AG09319 (cell line): ENCODE data around the gene PSMG4.

Source experiments
- DNase-seq: peaks from one replicate; pipeline ENCODE4 v3.0.0-alpha.2; 2010; ENCODE audit warnings: low read depth; ENCODE audit errors: extremely low read depth
- TF ChIP-seq, protein P1 (sequence below): IDR thresholded peaks from 2 replicates; pipeline ENCODE4 v1.5.1; 2011; ENCODE audit warnings: low read depth, mild to moderate bottlenecking, inconsistent platforms, low read length, moderate library complexity

The PSMG4 gene

DNA sequence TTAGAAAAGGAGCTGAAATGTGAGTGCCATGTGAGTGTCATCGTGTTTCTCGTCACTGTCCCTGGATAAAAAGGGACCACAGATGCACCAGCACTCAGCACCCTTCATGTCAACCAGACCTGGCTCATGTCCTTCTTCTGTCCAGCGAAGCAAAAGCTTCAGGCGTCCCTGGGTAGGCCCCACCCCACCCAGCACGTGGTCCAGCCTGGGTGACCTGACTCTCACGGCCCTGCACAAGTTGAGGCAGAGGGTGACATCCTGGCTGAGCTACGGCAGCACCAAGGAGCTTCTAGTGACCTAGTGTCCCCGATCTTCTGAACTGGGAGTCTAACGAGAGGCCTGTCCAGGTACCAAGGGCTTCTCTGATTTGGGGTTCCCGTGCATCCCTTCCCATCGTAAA lies 37.8 kb downstream of the PSMG4 start:
- no peak for DNase-seq
- TF ChIP-seq, protein P1, sequence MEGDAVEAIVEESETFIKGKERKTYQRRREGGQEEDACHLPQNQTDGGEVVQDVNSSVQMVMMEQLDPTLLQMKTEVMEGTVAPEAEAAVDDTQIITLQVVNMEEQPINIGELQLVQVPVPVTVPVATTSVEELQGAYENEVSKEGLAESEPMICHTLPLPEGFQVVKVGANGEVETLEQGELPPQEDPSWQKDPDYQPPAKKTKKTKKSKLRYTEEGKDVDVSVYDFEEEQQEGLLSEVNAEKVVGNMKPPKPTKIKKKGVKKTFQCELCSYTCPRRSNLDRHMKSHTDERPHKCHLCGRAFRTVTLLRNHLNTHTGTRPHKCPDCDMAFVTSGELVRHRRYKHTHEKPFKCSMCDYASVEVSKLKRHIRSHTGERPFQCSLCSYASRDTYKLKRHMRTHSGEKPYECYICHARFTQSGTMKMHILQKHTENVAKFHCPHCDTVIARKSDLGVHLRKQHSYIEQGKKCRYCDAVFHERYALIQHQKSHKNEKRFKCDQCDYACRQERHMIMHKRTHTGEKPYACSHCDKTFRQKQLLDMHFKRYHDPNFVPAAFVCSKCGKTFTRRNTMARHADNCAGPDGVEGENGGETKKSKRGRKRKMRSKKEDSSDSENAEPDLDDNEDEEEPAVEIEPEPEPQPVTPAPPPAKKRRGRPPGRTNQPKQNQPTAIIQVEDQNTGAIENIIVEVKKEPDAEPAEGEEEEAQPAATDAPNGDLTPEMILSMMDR = no peak

GRCh38 chr6:3297006-3297405 lies 38.3 kb downstream of the PSMG4 start:
- TF ChIP-seq, protein P1 = no peak
- DNase-seq = no peak

GRCh38 chr6:3297909-3298308 lies 39.2 kb downstream of the PSMG4 start:
- no peak for DNase-seq
- TF ChIP-seq, protein P1 = no peak; the same call in 1 of the 2 replicates

DNA sequence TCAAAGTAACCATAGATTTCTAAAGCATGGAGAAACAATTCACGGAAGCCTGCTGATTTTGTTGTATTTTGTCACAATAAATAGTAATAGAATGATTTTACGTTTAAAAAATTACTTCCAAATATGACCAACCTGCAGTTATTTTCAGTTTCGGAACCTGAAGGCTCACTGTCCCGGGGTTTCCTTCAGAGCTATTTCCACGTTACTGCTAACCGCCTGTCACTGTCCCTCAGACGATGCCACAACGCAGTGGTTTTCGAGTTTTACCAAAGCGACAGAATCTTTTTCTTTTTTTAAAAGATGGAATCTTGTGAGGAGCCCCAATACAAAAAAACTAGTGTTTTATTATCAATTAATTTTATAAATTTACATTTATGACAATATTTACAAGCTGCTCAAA lies 40.5 kb downstream of the PSMG4 start:
- TF ChIP-seq, protein P1 = no peak
- DNase-seq = no peak

DNA sequence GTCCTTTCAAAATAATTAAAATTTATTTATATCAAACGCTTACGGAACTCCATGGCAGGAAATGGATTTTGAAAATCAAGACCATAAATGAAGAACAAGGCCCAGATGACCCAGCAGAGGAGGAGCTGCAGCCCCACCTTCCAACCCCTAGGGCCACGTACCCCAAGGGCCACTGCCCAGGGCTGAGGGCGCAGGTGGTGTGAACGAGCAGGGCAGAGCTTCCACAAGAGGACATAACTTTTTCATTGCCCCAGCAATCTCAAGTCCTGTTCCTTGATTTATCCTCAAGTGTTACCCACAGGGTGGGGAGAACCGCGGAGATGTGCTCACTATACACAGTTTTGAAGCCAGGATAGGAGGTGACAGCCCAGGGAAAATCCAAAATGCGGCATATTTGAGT lies 42.8 kb downstream of the PSMG4 start:
- TF ChIP-seq, protein P1 = no peak
- no peak for DNase-seq

- TF ChIP-seq, protein P1 = no peak
- no peak for DNase-seq
Observed at GRCh38 chr6:3303795-3304411, 45.2 kb downstream of the PSMG4 start.

GRCh38 chr6:3304500-3305215 lies 45.9 kb downstream of the PSMG4 start:
- TF ChIP-seq, protein P1 = no peak
- no peak for DNase-seq
